Type B pancreatic cell (in vitro differentiated cells): ENCODE data around the gene IGF2R. TPM values are rescaled to one million over a fixed set of nuclear protein-coding genes. Genes with fewer than 3 reads are reported as not detected.
A peak's percentile ranks its signal among the peaks of the same experiment; 100 is the strongest.

Experiments
- DNase-seq: peaks from one replicate; pipeline ENCODE4 v3.0.0; 2021; ENCODE audit warnings: mixed read lengths; ENCODE audit not compliant: unreplicated experiment; ENCODE audit errors: extremely low spot score
- H3K27ac Mint-ChIP-seq: 2 replicates; pipeline ENCODE4 v1.8.0; 2021; ENCODE audit warnings: mild to moderate bottlenecking, mixed read lengths
- H3K27me3 Mint-ChIP-seq: 2 replicates; pipeline ENCODE4 v1.8.0; 2021; ENCODE audit warnings: mixed read lengths
- H3K36me3 Mint-ChIP-seq: 2 replicates; pipeline ENCODE4 v1.8.0; 2021; ENCODE audit warnings: mixed read lengths
- H3K4me1 Mint-ChIP-seq: one replicate; pipeline ENCODE4 v1.8.0; 2021; ENCODE audit warnings: mixed read lengths; ENCODE audit not compliant: unreplicated experiment
- H3K4me3 Mint-ChIP-seq: 2 replicates; pipeline ENCODE4 v1.8.0; 2021; ENCODE audit warnings: mild to moderate bottlenecking, mixed read lengths
- H3K9me3 Mint-ChIP-seq: 2 replicates; pipeline ENCODE4 v1.8.0; 2021; ENCODE audit warnings: mixed read lengths
- total RNA-seq: library from RNA; stranded (reverse); gene quantifications from 2 replicates; pipeline ENCODE4 v1.2.1, GENCODE V29; 2021; ENCODE audit warnings: low replicate concordance
- TF ChIP-seq, protein P1 (sequence below): fragments of 200-600 bp; sonication (generic); conservative IDR thresholded peaks from 2 replicates; pipeline ENCODE4 v1.5.0; 2021; ENCODE audit warnings: antibody characterized with exemption, mild to moderate bottlenecking

IGF2R gene
- total RNA-seq, 1 donor from 2014 or later = 79.8 TPM

DNA sequence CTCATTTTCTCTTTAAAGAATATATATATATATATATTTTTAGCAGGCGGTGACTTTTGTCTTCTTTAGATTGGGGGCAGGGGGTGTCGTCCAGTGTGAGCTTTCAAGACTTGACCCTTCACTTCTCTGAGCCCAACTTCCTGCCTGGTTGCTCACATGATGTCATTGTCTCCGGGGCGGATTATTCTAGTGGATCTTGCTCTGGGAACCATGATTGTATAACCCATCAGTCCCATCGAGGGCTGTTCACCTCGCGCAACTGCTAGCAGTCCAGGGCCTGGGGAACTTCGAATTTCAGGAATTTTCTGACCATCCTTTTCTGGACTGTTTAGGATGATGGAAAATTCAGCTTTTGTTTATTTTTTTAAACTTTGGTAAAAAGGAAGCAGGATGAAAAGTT, 1.0 kb downstream of the IGF2R start:
- H3K27me3 Mint-ChIP-seq = peaks cover 23% of the 10 kb centered on the region

DNA sequence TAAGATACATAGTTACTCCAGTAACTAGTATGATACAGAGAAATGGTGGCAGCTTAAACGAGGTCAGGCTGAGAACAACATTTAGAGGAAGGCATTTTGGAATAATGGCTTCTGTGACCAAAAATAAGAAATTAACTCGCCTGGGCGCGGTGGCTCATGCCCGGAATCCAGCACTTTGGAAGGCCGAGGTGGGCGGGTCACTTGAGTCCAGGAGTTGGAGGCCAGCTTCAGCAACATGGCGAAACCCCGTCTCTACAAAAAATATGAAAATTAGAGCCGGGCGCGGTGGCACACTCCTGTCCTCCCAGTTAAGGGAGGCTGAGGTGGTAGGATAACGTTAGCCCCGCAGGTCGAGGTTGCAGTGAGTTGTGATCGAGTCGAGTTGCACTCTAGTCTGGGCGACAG, 1.8 kb downstream of the IGF2R start:
- no peaks in the 10 kb centered on the region for H3K9me3 Mint-ChIP-seq
- peak overlapping the region; percentile 95 for H3K4me3 Mint-ChIP-seq
- H3K36me3 Mint-ChIP-seq = peaks cover 9% of the 10 kb centered on the region
- H3K27me3 Mint-ChIP-seq = peaks cover 19% of the 10 kb centered on the region
- TF ChIP-seq, protein P1, sequence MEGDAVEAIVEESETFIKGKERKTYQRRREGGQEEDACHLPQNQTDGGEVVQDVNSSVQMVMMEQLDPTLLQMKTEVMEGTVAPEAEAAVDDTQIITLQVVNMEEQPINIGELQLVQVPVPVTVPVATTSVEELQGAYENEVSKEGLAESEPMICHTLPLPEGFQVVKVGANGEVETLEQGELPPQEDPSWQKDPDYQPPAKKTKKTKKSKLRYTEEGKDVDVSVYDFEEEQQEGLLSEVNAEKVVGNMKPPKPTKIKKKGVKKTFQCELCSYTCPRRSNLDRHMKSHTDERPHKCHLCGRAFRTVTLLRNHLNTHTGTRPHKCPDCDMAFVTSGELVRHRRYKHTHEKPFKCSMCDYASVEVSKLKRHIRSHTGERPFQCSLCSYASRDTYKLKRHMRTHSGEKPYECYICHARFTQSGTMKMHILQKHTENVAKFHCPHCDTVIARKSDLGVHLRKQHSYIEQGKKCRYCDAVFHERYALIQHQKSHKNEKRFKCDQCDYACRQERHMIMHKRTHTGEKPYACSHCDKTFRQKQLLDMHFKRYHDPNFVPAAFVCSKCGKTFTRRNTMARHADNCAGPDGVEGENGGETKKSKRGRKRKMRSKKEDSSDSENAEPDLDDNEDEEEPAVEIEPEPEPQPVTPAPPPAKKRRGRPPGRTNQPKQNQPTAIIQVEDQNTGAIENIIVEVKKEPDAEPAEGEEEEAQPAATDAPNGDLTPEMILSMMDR = no peak
- H3K4me1 Mint-ChIP-seq = peaks cover 53% of the 10 kb centered on the region
- H3K27ac Mint-ChIP-seq = peak overlapping the region; percentile 95
- no peak for DNase-seq

More for the DNA sequence above, 1.0 kb downstream of the IGF2R start:
- no peaks in the 10 kb centered on the region for H3K9me3 Mint-ChIP-seq
- peaks cover 9% of the 10 kb centered on the region for H3K36me3 Mint-ChIP-seq
- H3K4me1 Mint-ChIP-seq = peaks cover 49% of the 10 kb centered on the region
- TF ChIP-seq, protein P1 = no peak
- peak overlapping the region; percentile 95 for H3K4me3 Mint-ChIP-seq
- H3K27ac Mint-ChIP-seq = peak overlapping the region; percentile 95
- no peak for DNase-seq

DNA sequence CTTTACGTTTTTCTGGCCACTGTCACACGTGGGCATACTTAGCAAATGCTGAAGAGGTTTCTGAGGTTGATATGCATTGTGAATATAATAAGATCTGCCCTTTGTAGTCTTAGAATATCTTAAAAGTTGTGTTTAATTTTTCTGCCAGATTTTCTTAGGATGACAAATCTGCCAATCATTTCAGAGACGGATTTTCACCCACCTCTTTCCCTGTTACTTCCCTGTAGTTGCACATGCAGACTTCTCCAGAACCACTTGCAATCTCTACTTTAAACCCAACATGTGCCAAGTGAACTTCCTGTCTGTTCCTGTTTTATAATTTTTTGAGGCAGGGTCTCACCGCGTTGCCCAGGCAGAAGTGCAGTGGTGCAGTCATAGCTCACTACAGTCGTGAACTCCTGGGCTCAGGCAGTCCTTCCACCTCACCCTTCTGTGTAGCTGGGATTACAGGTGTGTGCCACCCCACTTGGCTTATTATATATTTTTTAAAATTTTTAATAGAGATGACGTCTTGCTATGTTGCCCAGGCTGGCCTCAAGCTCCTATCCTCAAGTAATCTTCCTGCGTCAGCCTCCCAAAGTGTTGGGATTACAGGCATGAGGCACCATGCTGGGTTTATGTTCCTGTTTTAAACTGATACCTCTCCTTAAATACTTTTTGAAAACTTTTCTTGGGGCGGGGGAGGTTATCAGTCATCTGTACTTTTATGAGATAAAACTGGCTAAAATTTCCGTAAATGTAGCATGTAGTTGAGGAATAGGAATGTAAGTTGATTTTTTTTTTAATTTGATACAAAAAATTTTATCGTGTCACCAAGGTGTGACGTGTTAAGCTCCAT, 2.7 kb downstream of the IGF2R start:
- Mint-ChIP-seq H3K27me3 (peaks cover 12% of the 10 kb centered on the region), H3K4me1 (peaks cover 57% of the 10 kb centered on the region), H3K36me3 (peaks cover 9% of the 10 kb centered on the region), H3K4me3 (peak overlapping the region; percentile 73), H3K27ac (peak overlapping the region; percentile 43), H3K9me3 (no peaks in the 10 kb centered on the region)
- no peak for DNase-seq
- TF ChIP-seq, protein P1 = no peak

DNA sequence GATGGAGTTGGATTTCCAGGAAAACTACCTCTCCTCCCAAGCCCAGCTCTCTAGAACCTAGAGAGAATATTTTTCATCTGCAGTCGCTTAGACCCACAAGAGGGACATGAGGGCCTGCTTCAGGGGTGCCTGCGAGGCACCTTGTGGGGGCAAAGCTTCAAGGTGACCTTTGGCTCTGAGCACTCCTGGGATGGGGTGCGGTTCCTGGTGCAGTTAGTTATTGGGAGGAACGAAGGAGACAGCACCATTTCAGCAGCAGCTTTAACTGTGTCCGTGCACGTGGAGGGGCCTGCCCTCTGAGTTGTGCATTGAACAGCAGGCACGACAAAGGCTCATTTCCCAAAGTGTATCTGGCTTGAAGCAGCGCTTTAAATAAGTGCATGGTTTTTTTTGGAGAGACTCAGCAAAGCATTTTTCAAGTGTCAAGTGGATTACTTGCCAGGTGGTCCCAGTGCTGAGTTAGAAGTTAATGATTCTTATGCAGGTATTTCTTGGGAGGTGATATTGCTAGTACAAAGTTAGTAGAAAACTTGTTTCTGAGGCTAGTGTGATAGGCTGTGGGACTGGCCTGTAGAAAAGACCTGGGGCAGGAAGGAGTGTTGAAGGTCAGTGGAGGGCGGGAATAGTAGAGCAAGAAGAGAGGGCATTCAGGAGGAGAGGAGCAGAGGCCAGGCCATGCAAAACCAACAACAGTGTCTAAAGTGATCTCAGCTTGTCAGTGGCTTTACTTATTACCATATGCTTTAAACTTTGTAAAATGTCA, 3.8 kb downstream of the IGF2R start:
- Mint-ChIP-seq H3K27me3 (peaks cover 6% of the 10 kb centered on the region), H3K36me3 (peaks cover 9% of the 10 kb centered on the region), H3K4me1 (peaks cover 68% of the 10 kb centered on the region), H3K4me3 (peak overlapping the region; percentile 50), H3K9me3 (no peaks in the 10 kb centered on the region), H3K27ac (peak overlapping the region; percentile 43)
- no peak for DNase-seq
- TF ChIP-seq, protein P1 = no peak

DNA sequence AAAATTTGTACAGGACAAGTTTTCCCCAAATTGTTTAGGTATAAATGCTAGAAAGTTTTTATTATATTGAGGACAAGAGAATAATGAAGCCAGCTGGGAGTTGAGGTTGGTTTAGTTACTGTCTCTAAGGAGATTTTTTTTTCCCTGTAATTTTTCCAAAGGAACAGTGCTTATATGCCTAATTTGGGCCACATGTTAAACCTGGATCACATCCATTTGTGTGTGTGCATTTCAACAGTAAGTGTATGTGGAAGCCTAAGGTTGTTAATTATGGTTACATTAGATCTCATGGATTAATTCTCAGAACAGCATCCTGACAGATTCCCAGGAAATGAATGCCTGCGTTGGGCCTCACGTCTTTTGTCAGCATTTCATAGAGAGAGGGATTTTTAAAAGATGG, 4.5 kb downstream of the IGF2R start:
- DNase-seq = no peak
- peak overlapping the region; percentile 44 for H3K4me3 Mint-ChIP-seq
- H3K36me3 Mint-ChIP-seq = peaks cover 9% of the 10 kb centered on the region
- TF ChIP-seq, protein P1 = no peak
- peaks cover 4% of the 10 kb centered on the region for H3K27me3 Mint-ChIP-seq
- H3K27ac Mint-ChIP-seq = peak overlapping the region; percentile 75
- H3K4me1 Mint-ChIP-seq = peaks cover 68% of the 10 kb centered on the region
- H3K9me3 Mint-ChIP-seq = no peaks in the 10 kb centered on the region
